Keratinocyte (primary cell): ENCODE results near the gene VAC14.

Experiments used
- EZH2 ChIP-seq: IDR thresholded peaks from one replicate; pipeline ENCODE4 v1.6.1; 2012; ENCODE audit warnings: inconsistent platforms, mild to moderate bottlenecking, low read length, moderate library complexity
- TF ChIP-seq, protein P1 (sequence below), 3 experiments: IDR thresholded peaks in 1 of 3; conservative IDR thresholded peaks in 1 of 3; optimal IDR thresholded peaks in 1 of 3; 2 replicates in 2 of 3; 3 replicates in 1 of 3; pipeline versions ENCODE3 to v1.5.1; 2011; ENCODE audit warnings: low read length in 3 of 3, mild to moderate bottlenecking in 3 of 3, moderate library complexity in 2 of 3, control low read depth in 1 of 3, inconsistent platforms in 1 of 3; ENCODE audit not compliant: insufficient read depth in 2 of 3; ENCODE audit errors: extremely low read depth in 1 of 3

DNA sequence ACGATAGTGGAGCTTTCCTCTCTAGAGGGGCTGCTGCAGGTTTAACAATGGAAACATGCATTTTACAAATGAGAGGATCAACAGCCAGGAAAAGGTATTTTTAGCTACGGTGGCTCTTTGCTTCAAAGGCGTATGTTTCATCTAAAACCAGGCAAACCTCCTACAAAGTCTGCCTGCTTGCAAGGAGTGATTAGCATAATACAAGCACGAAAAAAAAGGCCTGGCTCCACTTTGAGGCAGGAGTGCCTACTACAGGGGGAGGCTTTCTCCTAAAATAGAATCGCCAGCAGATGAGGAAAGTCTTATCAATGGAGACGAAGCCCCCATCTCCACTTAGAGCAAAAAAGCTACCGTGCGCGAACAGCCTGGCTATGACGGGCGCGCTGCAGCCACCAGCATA, 88.0 kb downstream of the VAC14 start:
- TF ChIP-seq, protein P1, sequence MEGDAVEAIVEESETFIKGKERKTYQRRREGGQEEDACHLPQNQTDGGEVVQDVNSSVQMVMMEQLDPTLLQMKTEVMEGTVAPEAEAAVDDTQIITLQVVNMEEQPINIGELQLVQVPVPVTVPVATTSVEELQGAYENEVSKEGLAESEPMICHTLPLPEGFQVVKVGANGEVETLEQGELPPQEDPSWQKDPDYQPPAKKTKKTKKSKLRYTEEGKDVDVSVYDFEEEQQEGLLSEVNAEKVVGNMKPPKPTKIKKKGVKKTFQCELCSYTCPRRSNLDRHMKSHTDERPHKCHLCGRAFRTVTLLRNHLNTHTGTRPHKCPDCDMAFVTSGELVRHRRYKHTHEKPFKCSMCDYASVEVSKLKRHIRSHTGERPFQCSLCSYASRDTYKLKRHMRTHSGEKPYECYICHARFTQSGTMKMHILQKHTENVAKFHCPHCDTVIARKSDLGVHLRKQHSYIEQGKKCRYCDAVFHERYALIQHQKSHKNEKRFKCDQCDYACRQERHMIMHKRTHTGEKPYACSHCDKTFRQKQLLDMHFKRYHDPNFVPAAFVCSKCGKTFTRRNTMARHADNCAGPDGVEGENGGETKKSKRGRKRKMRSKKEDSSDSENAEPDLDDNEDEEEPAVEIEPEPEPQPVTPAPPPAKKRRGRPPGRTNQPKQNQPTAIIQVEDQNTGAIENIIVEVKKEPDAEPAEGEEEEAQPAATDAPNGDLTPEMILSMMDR (optimal IDR thresholded peaks at IDR 0.05 in 1 of 3, IDR thresholded peaks at IDR 0.05 in 1 of 3, conservative IDR thresholded peaks at IDR 0.05 in 1 of 3; ENCODE audit: extremely low read depth in 1 of 3, insufficient read depth in 2 of 3, low read length in 3 of 3), result no peak
- TF ChIP-seq EZH2, result no peak
